ENCODE measurements around the gene TET3.

- TF ChIP-seq CTCF (IDR thresholded peaks at IDR 0.05; ENCODE audit: extremely low read depth in 1 of 2, insufficient read depth in 1 of 2, low read depth in 1 of 2, low read length in 2 of 2) (no peak), MAX (IDR thresholded peaks at IDR 0.05; ENCODE audit: insufficient read depth, insufficient read length) (no peak), POLR2AphosphoS5 (IDR thresholded peaks at IDR 0.05; ENCODE audit: insufficient read depth, low read depth, low read length) (no peak), POLR2A (IDR thresholded peaks at IDR 0.05; ENCODE audit: low read depth, low read length) (no peak), MYC (IDR thresholded peaks at IDR 0.05; ENCODE audit: low read depth, low read length) (no peak), EZH2 (IDR thresholded peaks at IDR 0.05; ENCODE audit: borderline replicate concordance, low read depth, low read length, severe bottlenecking) (no peak), GATA2 (IDR thresholded peaks at IDR 0.05; ENCODE audit: insufficient read depth, insufficient read length, low read depth, low read length) (no peak)
These were observed 14.2 kb downstream of the TET3 start for GRCh38 chr2:73998933-73999332.

Measured in endothelial cell of umbilical vein (primary cell).